CD14-positive monocyte (primary cell): ENCODE results near the gene SMYD3. TPM values are rescaled to one million over a fixed set of nuclear protein-coding genes. Genes with fewer than 3 reads are reported as not detected.

Experiments
- DNase-seq, 3 donors: peaks; one replicate each; pipeline ENCODE4 v3.0.0-alpha.2; 2011 to 2022
- H2AFZ ChIP-seq: 2 replicates; pipeline ENCODE4 v1.6.0; 2012; ENCODE audit warnings: mild to moderate bottlenecking, low read depth, low read length, inconsistent platforms; ENCODE audit not compliant: insufficient read depth, poor library complexity, severe bottlenecking
- H3K27ac ChIP-seq, 2 donors: 1 replicate in 1 of 2; 2 replicates in 1 of 2; pipeline ENCODE4 v1.5.1; 2012 to 2013; ENCODE audit warnings: low read length in 2 of 2, control low read depth in 1 of 2, inconsistent platforms in 1 of 2, low read depth in 1 of 2, mild to moderate bottlenecking in 1 of 2
- H3K27me3 ChIP-seq, 2 donors: one replicate each; pipeline versions ENCODE4 v1.6.0 to v1.6.1; 2011 to 2013; ENCODE audit warnings: low read length in 2 of 2; ENCODE audit not compliant: control insufficient read depth in 2 of 2, insufficient read depth in 2 of 2
- H3K36me3 ChIP-seq, 2 donors: replicated peaks in 1 of 2; 1 replicate in 1 of 2; 2 replicates in 1 of 2; pipeline versions ENCODE4 v1.5.1 to v1.6.1; 2012 to 2013; ENCODE audit warnings: low read length in 2 of 2, control low read depth in 1 of 2, inconsistent platforms in 1 of 2, mild to moderate bottlenecking in 1 of 2; ENCODE audit not compliant: insufficient read depth in 2 of 2, control insufficient read depth in 1 of 2
- H3K4me1 ChIP-seq, 2 donors: 1 replicate in 1 of 2; 2 replicates in 1 of 2; pipeline versions ENCODE4 v1.5.1 to v1.6.1; 2012 to 2013; ENCODE audit warnings: low read length in 2 of 2, control low read depth in 1 of 2, inconsistent platforms in 1 of 2, mild to moderate bottlenecking in 1 of 2, moderate library complexity in 1 of 2; ENCODE audit not compliant: insufficient read depth in 2 of 2, control insufficient read depth in 1 of 2
- H3K4me2 ChIP-seq: replicated peaks from 2 replicates; pipeline ENCODE3; 2012; ENCODE audit warnings: low read length, moderate library complexity, mild to moderate bottlenecking; ENCODE audit not compliant: poor library complexity, severe bottlenecking; ENCODE audit errors: extremely low read depth
- H3K4me3 ChIP-seq, 3 experiments: fragments of 200-600 bp in 1 of 3; sonication (generic) in 1 of 3; replicated peaks in 1 of 3; 1 replicate in 2 of 3; 2 replicates in 1 of 3; pipeline ENCODE4 v1.5.1; 2011 to 2013; ENCODE audit warnings: low read length in 3 of 3, mild to moderate bottlenecking in 3 of 3, control low read depth in 2 of 3, low read depth in 2 of 3, inconsistent platforms in 1 of 3, moderate library complexity in 1 of 3
- H3K79me2 ChIP-seq: 2 replicates; pipeline ENCODE4 v1.6.0; 2012; ENCODE audit warnings: mild to moderate bottlenecking, control low read depth, inconsistent platforms, low read length, moderate library complexity; ENCODE audit not compliant: insufficient read depth
- H3K9ac ChIP-seq: 2 replicates; pipeline ENCODE4 v1.6.0; 2017; ENCODE audit warnings: low read length, mild to moderate bottlenecking; ENCODE audit not compliant: insufficient read depth, poor library complexity, severe bottlenecking
- H3K9me3 ChIP-seq, 2 donors: replicated peaks in 1 of 2; 1 replicate in 1 of 2; 2 replicates in 1 of 2; pipeline versions ENCODE4 v1.5.1 to v1.6.1; 2012 to 2013; ENCODE audit warnings: low read length in 2 of 2, control low read depth in 1 of 2; ENCODE audit not compliant: control insufficient read depth in 1 of 2, insufficient read depth in 1 of 2
- H4K20me1 ChIP-seq: 2 replicates; pipeline ENCODE4 v1.6.0; 2012; ENCODE audit warnings: mild to moderate bottlenecking, low read length, control low read depth, moderate library complexity; ENCODE audit not compliant: insufficient read depth
- H3K27ac Mint-ChIP-seq, 7 donors: one replicate each; pipeline ENCODE4 v1.8.0; 2020; ENCODE audit warnings: mild to moderate bottlenecking in 7 of 7, mixed read lengths in 7 of 7, moderate library complexity in 6 of 7, inconsistent platforms in 2 of 7
- H3K27me3 Mint-ChIP-seq, 3 donors: one replicate each; pipeline ENCODE4 v1.8.0; 2021 to 2022; ENCODE audit warnings: low read depth in 3 of 3, mild to moderate bottlenecking in 3 of 3, mixed read lengths in 3 of 3, moderate library complexity in 3 of 3, inconsistent platforms in 1 of 3
- H3K36me3 Mint-ChIP-seq, 2 donors: one replicate each; pipeline ENCODE4 v1.8.0; 2020; ENCODE audit warnings: mixed read lengths in 2 of 2, inconsistent platforms in 1 of 2, mild to moderate bottlenecking in 1 of 2
- H3K4me1 Mint-ChIP-seq: one replicate; pipeline ENCODE4 v1.8.0; 2020; ENCODE audit warnings: mild to moderate bottlenecking, mixed read lengths
- H3K4me3 Mint-ChIP-seq, 2 donors: one replicate each; pipeline ENCODE4 v1.8.0; 2020; ENCODE audit warnings: mild to moderate bottlenecking in 2 of 2, mixed read lengths in 2 of 2, moderate library complexity in 1 of 2
- H3K9me3 Mint-ChIP-seq, 7 donors: one replicate each; pipeline ENCODE4 v1.8.0; 2020 to 2022; ENCODE audit warnings: mixed read lengths in 7 of 7, mild to moderate bottlenecking in 6 of 7, moderate library complexity in 6 of 7, inconsistent platforms in 2 of 7
- WGBS: methylation state at CpG from one replicate; pipeline ENCODE4 v1.1.5; 2013; ENCODE audit warnings: missing lambda C conversion rate; ENCODE audit not compliant: insufficient coverage; 5-methylcytosine and 5-hydroxymethylcytosine counted together
- intact Hi-C, 2 donors: fragments of 100-400 bp; cut with micrococcal nuclease; formaldehyde crosslinking; loops; one replicate each; pipeline versions ENCODE4 v1.15.0 to v1.15.1; 2023
- polyA minus RNA-seq: library from RNA; depleted of rRNA, polyadenylated mRNA; stranded (reverse); fragments of >200 nt; gene quantifications from 2 replicates; pipeline ENCODE4 v1.2.3, GENCODE V29; 2012
- polyA plus RNA-seq, 3 donors: library from polyadenylated mRNA; depleted of rRNA in 1 of 3; unstranded in 2 of 3; stranded (reverse) in 1 of 3; fragments of 300-500 nt in 2 of 3; fragments of >200 nt in 1 of 3; fragmentation: Illumina TruSeq in 2 of 3; gene quantifications; 1 replicate in 2 of 3; 2 replicates in 1 of 3; pipeline ENCODE4 v1.2.3, GENCODE V29; 2012 to 2021
- total RNA-seq, 12 experiments: library from RNA in 1 of 12; stranded (reverse) in 1 of 12; fragments of 120-200 nt in 1 of 12; gene quantifications; one replicate each; pipeline ENCODE4 v1.2.4 and lab custom pipeline; 2013 to 2026; ENCODE audit warnings: mixed read lengths in 6 of 12, inconsistent platforms in 1 of 12
- TF ChIP-seq, protein P1 (sequence below): fragments of 200-600 bp; IDR thresholded peaks from one replicate; pipeline ENCODE4 v1.8.0; 2022; ENCODE audit warnings: antibody characterized with exemption, mild to moderate bottlenecking

The SMYD3 gene
- 5.1 TPM for total RNA-seq (2013)
- 1 to 10 TPM; 2.7 to 8.4 (median 4.0) TPM for polyA plus RNA-seq
- 3.6 and 5.7 TPM in 2 replicates for polyA minus RNA-seq
- 1.4 to 10.4 (median 3.6) reads per million in 11 experiments for total RNA-seq (lab: John Stamatoyannopoulos, UW)

DNA sequence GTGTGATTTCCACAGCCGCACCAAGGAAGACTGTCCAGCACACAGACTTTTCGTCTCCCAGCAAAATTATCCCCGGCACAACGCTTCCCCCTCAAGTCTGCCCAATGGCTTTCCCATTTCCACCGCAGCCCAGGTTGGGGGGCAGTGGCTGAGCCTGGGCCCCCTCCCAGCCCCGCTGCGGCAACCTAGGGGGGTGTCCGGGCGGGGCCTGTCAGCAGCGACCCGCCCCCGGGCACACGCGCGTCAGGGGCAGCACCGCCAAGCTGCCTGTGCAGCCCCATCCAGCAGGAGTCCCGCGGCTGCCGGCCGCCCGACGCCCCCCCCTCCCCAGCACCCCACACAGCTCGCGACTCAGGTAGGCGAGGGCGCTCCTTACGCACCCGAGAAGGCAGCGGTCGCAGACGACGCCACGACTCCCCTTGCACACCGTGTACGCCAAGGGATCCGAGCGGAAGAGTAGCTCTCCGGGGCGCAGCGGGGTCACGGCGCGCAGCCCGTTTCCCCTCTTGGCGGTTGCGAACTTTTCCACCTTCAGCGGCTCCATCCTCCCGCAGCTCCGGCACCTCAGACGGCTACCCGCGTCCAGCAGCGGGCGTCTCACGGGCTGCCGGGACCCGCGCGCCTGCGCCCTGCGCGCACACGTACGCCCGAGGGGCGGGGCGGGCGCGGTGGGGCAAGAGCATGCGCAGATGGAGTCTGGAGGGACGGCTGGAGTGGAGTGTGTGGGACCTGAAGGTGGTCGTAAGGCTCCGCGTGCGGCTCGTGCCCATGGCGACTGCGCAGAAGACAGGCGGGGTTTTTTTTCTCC lies at the start of gene SMYD3:
TSS of gene SMYD3 (minus strand) at position 606 of the 808 bp plus-strand sequence.
- H3K4me1 Mint-ChIP-seq: peaks cover 15% of the 10 kb centered on the region
- no peaks in the 10 kb centered on the region for H3K9me3 Mint-ChIP-seq
- peak within 1 kb of the TSS; percentile 60 for H3K9ac ChIP-seq
- peaks cover 0 to under 1% of the 10 kb centered on the region in 2 donors for H3K9me3 ChIP-seq
- H3K4me3 Mint-ChIP-seq: peak within 1 kb of the TSS; percentile 93 to 98
- under 1% methylated on average over 47 of the region's 79 CpGs for WGBS
- H3K27ac Mint-ChIP-seq: peak within 1 kb of the TSS in 6 of 7 donors; percentile 38 to 87 (median 77)
- no peaks in the 10 kb centered on the region for H3K36me3 ChIP-seq
- TF ChIP-seq, protein P1, sequence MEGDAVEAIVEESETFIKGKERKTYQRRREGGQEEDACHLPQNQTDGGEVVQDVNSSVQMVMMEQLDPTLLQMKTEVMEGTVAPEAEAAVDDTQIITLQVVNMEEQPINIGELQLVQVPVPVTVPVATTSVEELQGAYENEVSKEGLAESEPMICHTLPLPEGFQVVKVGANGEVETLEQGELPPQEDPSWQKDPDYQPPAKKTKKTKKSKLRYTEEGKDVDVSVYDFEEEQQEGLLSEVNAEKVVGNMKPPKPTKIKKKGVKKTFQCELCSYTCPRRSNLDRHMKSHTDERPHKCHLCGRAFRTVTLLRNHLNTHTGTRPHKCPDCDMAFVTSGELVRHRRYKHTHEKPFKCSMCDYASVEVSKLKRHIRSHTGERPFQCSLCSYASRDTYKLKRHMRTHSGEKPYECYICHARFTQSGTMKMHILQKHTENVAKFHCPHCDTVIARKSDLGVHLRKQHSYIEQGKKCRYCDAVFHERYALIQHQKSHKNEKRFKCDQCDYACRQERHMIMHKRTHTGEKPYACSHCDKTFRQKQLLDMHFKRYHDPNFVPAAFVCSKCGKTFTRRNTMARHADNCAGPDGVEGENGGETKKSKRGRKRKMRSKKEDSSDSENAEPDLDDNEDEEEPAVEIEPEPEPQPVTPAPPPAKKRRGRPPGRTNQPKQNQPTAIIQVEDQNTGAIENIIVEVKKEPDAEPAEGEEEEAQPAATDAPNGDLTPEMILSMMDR: no peak
- no peaks in the 10 kb centered on the region for H3K79me2 ChIP-seq
- no peaks in the 10 kb centered on the region for H3K27me3 ChIP-seq
- H3K4me1 ChIP-seq: peaks cover 9 to 15% of the 10 kb centered on the region in 2 donors
- peak within 1 kb of the TSS; percentile 73 to 88 (median 73) for H3K4me3 ChIP-seq
- H2AFZ ChIP-seq: peak within 1 kb of the TSS; percentile 97
- peaks cover 0 to 3% of the 10 kb centered on the region in 2 donors for H3K36me3 Mint-ChIP-seq
- peak; percentile 44 to 71 (median 57) for DNase-seq
- H3K27me3 Mint-ChIP-seq: peaks cover 4 to 7% (median 6%) of the 10 kb centered on the region in 3 donors
- peak within 1 kb of the TSS in 1 of 2 donors; percentile 29 for H3K27ac ChIP-seq
- no peaks in the 10 kb centered on the region for H4K20me1 ChIP-seq
- H3K4me2 ChIP-seq: peak within 1 kb of the TSS; percentile 90
- intact Hi-C loops: loop anchor here (10.0 kb wide), 3 partner anchors 108 to 238 kb away; no protein-coding TSS in a partner anchor

DNA sequence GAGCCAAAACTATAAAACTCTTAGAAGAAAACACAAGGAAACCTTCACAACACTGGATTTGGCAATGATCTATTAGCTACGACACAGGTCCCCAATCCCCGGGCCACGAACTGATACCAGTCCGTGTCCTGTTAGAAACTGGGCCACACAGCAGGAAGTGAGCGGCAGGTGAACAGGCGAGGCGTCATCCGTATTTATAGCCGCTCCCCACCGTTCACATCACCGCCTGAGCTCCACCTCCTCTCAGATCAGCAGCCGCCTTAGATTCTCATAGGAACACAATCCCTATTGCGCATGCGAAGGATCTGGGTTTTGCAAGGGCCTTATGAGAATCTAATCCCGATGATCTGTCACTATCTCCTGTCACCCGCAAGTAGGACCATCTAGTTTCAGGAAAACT lies 47.1 kb upstream of the SMYD3 start:
- Histone ChIP-seq H3K9ac (no peak overlapping the region), H3K79me2 (peaks cover 5% of the 10 kb centered on the region), H4K20me1 (peaks cover 7% of the 10 kb centered on the region), H3K9me3 (no peaks in the 10 kb centered on the region), H3K36me3 (peaks cover 73 to 94% of the 10 kb centered on the region in 2 donors), H3K27me3 (no peaks in the 10 kb centered on the region), H3K27ac (no peak overlapping the region), H3K4me2 (no peak overlapping the region), H3K4me3 (no peak overlapping the region), H3K4me1 (no peaks in the 10 kb centered on the region), H2AFZ (no peak overlapping the region)
- WGBS: 93% methylated on average over 4 of the region's 16 CpGs
- intact Hi-C loops: no loop called here
- H3K4me3 Mint-ChIP-seq: no peak overlapping the region
- no peak for DNase-seq
- H3K36me3 Mint-ChIP-seq: peaks cover 73 to 94% of the 10 kb centered on the region in 2 donors
- no peaks in the 10 kb centered on the region for H3K4me1 Mint-ChIP-seq
- TF ChIP-seq, protein P1: no peak
- H3K9me3 Mint-ChIP-seq: peaks cover 0 to 2% (median 0%) of the 10 kb centered on the region in 7 donors
- H3K27ac Mint-ChIP-seq: no peak overlapping the region
- H3K27me3 Mint-ChIP-seq: peaks cover 0 to 1% (median 0%) of the 10 kb centered on the region in 3 donors
